Loucy (cell line): ENCODE data around the gene COL27A1.
"Not testable (repeated sequence)": the region's sequence is repeated elsewhere in the genome, so short reads cannot be mapped to it uniquely, and the experiment has no call there.

Source experiments
- EZH2phosphoT487 ChIP-seq: fragments of 200-600 bp; IDR thresholded peaks from 2 replicates; pipeline ENCODE4 v1.6.1; 2018; ENCODE audit warnings: antibody characterized with exemption, mild to moderate bottlenecking, moderate library complexity, borderline replicate concordance
- TF ChIP-seq, protein P1 (sequence below): fragments of 200-600 bp; sonication (generic); conservative IDR thresholded peaks from 2 replicates; pipeline ENCODE4 v1.5.1; 2014; ENCODE audit warnings: mild to moderate bottlenecking, antibody characterized with exemption, low read length

DNA sequence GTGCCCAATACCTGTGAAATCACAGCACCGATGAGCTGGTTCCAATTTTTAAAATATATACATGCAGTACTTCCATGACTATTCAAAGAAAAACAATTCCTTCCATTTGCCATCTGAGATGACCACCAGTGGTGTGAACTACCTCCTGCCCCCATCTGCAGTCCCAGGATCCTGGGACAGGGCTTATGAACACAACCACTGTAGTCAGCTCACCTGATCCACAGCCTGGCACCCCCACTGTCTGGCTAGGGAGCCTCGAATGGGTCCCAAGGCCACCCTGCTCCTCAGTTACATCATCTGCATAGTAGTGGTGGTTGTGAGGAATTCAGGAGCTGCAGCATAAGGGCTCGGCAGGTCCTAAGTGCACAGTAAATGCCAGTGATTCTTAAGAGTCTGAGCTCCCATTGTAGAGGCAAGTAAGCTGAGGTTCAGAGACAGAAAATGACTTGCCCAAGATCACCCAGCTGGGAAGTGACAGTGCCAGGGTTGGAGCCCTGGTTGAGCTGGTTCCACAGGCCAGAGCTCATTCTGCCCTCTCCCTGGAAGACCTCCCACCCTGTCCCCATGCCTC lies 170.4 kb downstream of the COL27A1 start:
- TF ChIP-seq, protein P1, sequence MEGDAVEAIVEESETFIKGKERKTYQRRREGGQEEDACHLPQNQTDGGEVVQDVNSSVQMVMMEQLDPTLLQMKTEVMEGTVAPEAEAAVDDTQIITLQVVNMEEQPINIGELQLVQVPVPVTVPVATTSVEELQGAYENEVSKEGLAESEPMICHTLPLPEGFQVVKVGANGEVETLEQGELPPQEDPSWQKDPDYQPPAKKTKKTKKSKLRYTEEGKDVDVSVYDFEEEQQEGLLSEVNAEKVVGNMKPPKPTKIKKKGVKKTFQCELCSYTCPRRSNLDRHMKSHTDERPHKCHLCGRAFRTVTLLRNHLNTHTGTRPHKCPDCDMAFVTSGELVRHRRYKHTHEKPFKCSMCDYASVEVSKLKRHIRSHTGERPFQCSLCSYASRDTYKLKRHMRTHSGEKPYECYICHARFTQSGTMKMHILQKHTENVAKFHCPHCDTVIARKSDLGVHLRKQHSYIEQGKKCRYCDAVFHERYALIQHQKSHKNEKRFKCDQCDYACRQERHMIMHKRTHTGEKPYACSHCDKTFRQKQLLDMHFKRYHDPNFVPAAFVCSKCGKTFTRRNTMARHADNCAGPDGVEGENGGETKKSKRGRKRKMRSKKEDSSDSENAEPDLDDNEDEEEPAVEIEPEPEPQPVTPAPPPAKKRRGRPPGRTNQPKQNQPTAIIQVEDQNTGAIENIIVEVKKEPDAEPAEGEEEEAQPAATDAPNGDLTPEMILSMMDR = not testable (repeated sequence)
- not testable (repeated sequence) for TF ChIP-seq EZH2phosphoT487
